IPS DF 19.7 (cell line): ENCODE data around the gene SORBS2.

Experiments
- DNase-seq: peaks from one replicate; pipeline ENCODE4 v3.0.0-alpha.2; 2013; ENCODE audit warnings: low read depth, low spot score

SORBS2 gene

DNA sequence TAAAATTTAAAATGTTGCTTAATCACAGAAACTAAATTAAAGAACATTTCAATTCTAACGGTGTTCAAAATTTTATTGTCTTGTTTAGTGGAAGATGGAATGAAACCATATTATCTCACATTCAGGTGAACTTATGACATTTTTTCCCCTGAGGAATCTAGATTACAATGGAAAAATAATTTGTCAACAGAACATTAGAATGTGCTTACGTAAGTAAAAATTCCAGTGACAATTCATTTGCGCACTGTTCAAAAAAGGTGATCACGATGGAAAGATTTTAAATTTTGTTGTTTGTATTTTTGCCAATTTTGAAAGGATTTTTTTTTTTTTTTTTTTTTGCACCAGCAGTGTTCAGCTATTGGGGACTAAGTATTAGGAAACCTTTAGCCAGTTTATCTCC is 23.3 kb upstream of the SORBS2 start:
- DNase-seq = no peak

DNA sequence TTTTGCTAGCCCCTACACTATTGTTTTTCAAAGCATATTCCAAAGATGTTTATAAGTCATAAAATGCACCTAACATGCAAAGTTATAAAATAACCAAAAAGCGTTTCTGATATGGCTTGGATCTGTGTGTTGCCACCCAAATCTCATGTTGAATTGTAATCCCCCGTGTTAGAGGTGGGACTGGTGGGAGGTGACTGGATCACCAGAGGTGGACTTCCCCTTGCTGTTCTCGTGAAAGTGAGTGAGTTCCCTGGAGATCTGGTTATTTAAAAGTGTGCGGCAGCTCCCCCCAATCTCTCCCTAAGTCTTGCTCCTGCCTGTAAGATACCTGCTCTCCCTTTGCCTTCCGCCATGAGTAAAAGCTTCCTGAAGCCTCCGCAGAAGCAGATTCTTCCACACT is 22.8 kb upstream of the SORBS2 start:
- no peak for DNase-seq

DNA sequence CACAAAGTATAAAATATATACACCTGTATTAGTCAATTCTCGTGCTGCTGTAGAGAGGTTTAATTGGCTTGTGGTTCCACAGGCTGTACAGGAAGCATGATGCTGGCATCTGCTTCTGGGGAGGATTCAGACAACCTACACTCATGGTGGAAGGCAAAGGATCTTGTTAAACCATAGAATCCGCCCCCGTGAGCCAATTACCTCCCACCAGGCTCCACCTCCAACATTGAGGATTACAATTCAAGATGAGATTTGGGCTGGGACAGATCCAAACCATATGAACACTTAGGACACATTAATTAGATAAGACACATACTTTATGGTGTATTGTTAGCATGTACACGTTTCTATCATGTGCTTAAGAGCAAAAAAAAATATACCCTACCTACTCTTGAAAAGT is 22.1 kb upstream of the SORBS2 start:
- no peak for DNase-seq

DNA sequence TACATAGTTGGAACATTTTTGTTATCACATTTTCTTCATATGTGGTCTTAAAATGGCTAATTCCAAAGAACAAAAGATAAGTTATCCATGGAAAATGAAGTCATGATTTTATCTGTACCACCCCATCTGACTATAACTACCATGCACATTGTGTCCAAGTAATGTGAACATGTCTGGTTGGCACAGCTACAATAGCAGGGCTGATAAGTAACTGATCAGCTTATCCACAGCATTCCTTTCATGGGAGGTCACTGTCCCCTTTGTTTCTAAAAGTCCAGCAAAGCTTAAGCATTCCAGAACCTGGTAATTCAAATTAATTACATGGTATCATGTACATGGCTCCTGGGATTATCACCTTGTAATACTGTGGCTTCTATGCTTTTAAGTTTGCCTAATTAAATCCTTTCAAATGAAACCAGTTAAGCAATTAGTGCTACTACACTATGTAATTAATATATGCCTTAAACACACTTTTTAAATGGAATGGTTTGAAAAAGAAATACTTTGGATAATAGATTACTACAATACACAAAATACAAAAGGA is 21.1 kb upstream of the SORBS2 start:
- DNase-seq = no peak

DNA sequence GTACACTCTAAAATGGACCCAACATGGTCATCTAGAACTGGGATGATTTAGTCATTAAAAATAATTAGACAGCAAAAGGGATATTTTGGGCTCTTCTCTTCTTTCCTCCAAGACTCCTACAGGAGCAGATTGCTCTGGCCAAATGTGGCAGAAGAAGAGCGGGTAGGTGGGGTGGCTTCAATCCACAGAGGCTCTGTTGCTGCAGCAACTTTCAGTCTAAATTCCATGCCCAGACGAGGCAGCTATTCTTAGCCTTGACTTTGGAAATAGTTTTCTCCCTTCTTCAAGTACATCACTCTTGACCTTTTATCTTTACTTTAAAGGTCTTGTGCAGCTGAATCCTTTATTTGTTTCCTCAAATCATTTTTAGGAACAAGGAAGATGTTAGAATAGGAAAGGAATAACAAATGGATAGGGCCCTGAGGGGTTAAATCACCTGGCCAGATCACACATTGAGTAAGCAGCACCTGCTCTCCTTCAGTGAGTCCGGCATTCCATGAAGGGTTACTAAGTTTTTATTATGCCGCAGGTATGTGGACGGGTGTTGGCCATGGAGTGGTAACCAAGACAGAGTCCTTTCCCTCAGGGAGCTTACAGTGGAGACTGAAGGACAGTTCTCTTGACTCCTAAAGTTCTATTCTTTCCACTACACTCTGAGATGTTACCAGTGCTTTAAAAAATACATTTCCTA is 19.3 kb upstream of the SORBS2 start:
- DNase-seq = no peak

DNA sequence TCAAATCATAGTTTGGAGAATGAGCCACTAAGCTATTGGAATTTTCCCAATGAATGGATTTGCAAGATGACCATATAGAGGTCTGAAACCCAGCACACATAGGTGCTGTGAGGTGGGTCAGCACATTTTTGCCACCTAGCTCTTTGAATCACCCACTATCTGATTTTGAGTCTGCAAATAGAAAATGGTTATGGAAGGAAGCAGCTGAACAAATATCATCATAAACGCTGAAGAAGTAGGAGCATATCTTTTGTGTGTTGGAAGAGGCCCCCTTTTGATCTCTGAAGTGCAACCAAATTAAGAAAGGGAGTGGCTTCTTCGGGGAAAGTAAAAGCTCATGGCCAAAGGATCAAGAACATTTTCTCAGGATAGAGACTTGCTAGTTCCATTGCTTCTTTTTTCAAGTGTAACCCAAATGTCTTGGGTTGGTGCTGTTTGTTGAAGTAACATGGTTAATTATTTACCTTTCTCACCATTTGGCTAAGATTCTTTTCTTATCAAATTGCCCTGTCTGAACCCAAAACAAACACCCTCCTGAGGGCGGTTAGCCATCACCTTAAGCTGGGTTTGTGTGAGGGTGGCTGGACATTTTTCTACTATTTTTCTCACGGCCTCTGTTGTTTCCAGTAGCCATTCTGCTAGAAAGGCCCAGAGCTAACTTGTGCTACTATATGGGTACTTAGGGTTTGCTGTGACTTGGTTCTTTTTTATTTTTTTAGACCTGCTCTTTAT is 18.4 kb upstream of the SORBS2 start:
- DNase-seq = no peak

DNA sequence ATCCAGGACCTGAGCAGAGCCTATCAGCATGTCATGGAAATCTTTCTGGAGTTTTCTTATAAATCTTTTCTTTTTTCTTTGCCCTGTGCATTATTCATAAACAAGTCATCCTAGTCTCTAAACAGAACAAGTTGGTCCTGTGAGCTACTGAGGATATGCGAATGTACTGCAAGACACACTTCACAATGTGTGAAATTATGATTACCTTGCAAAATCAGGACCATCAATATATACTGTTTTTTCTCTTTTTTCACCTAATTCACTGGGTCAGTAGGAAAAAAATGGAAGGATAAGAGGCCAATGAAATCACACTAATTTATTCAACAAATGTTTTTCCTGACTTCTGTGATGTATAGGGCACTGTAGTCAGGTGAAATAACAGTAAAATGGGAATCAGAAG is 14.4 kb upstream of the SORBS2 start:
- DNase-seq = no peak

DNA sequence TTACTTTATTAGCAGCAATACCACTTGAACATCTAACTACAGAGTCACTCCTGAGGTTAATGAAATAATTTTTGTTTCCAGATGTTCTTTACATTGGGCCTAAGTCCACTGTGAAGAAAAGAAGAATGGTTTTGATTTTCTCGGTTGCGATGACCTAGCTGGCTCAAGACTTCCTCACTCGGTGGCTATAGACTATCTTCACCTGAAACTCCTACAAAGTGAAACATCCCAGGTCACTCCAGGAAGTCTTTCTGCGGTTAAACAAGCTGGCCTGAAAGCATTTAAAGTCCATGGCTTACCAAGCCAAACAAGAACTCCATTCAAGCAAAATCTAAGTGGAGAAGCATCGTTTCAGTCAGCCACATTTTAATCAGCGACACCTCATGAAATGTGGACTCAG is 13.7 kb upstream of the SORBS2 start:
- DNase-seq = no peak

DNA sequence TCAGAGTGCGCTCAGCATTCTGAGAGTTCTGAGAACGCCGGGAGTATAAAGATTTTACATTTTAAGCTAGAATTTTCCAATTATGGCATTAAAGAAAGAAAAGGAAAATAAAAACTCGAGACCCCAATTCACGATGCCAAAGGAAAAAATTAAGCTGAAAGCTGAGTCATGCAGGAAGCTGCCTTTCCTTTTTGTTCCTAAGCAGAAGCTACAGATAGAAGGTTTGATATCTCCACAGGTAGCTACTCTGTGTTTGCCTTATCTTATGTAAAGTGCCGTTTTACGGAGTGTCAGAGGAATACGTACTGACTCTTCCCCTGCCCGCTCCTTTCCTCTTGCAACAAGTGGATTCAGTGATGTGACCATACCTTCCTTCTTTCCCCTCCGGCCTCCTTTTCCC is 10.8 kb upstream of the SORBS2 start:
- no peak for DNase-seq

DNA sequence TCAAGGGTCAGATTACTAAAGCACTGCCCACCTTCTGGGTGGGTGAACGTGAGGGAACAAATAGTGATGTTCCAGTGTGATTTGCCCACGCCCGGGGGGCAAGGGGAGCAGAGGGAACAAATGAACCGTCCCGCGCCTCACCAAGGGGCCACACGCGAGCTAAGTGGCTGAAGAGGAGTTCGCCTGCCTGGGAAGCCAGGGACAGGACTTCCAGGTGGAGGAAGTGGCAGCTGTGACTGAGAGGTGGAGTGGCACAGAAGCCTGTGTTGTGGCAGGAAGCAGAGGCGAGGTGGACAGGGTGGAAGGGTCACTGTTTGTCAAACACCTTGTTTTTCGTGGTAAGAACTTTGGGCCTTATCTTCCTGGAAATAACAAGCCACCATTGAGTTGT is 9.0 kb upstream of the SORBS2 start:
- no peak for DNase-seq

DNA sequence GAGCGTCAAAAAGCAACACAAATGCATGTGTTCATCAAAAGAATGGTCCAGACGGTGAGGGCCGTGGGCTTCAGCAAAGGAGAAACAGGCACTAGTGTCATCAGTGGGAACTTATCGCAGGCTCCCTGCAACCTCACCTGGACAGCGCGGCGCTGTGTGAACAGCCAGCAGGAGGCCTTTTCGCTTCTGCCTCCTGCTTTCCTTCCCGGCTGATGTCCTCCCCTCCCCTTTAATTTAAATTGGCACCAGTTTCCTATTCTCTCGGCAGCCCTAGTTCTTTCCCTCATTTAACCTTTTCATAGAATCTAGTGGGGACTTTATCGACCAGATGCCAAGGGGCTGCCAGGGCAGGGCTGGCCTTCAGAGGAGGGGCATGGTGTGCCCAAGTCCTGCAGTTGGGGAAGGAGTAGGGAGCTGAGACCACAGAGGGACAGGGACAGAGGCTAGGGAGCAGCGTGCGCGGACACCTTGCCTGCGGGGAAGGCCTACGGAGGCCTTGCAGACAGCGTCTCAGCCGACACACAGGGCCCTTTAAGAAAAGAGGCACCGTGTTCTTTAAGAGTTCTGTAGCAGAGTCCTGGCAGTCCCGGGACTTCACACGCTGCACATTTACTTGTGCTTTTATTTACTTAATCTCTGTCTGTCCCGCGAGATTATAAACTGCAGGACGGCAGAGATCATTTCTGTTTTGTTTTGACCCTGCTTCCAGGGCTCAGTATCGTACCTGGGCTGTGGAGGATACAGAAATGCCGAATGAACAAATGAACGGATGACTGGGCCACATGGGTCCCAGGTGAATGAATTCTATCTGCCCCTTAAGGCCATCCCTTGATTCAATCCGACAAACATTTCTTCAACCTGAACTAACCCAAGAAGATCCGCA is 8.4 kb upstream of the SORBS2 start:
- no peak for DNase-seq

DNA sequence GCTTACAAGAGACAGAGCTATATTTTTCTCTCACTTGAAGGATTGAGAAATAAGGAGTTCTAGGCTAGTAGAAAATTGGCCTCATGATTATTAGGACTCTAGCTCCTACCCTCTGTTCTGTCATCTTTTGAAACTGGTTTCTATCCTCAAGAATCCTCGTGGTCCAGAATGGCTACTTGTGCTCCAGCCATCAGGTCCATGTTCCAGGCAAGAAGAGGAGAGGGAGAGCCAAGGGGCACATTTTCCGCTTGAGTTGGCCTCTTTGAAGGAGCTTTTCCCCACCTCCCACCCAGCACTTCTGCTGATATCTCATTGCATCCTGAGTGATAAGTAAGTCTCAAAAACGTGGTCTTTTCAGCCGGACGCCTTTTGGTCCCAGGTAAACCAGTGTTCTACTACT is 7.2 kb upstream of the SORBS2 start:
- DNase-seq = no peak

DNA sequence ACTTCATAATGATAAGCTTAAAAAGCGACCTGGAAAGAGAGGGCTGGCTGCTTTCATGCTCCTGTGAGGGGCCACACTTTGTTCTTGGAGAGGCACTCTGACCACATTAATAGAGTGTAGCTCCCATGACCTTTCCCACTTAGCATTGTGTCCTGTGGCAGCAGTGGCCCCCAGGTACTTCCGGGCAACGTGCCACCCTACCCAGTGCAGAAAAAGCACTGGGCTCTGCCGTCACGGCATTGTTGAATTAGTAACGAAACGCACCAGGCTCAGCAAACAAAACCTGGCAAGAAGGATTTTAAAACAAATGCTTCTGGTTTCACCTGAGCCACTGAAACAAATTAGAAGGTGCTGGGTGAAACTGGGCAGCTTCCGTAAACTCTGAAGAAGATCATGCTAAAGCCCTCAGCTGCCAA is 5.4 kb upstream of the SORBS2 start:
- DNase-seq = no peak

DNA sequence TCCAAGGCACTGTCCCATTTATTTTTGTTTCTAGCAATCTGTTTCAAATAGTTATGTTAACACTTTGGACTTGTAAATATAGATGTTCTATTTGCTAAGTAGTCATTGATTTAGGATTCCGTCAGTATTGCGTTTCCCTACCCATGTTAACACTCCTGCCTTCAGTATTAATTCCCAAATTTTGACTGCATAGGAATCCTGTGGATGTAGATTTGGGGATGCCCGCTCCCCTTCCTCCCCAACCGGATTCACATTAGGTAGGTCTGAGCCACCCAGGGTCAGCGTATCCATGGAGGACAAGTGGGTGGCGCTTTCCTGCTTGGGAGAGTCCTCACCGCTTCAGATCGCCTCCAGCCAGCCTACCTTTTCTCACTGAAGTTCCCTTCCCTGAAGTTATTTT is 1.1 kb upstream of the SORBS2 start:
- no peak for DNase-seq

DNA sequence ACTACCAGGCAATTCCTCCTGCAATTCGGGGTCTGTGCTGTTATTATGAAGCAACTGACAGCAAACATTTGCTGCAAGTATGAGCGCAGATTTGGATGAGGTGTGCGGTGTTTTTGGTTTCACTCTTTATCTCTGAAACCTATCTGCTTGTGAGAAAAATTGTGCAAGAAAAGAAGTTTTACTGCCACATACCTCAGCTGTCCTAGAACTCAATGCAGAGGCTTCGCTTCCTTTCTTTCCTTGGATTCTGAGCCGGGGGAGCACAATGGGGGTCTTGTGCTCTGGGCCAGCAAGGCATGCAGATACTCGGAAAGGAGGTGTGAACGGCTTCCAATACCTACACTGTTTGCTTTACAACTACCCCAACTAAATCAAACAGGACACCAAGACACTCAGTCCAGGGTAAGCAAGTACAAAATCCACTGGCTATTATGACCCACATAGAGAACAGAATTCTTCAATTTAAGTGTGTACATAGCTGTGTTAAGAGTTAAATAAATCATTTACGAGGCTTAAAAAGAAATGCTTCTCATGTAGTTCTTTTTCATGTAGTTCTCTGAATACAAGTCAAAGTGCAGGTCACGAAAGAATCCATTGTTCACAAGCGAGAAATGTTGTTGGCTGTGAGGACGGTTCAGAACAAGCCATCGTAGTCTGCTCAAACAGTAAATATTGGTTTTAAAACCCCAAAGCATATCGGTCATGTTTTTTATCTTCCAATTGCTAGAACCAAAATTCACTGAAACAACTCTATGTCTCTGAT is 1.1 kb downstream of the SORBS2 start:
- DNase-seq = no peak

DNA sequence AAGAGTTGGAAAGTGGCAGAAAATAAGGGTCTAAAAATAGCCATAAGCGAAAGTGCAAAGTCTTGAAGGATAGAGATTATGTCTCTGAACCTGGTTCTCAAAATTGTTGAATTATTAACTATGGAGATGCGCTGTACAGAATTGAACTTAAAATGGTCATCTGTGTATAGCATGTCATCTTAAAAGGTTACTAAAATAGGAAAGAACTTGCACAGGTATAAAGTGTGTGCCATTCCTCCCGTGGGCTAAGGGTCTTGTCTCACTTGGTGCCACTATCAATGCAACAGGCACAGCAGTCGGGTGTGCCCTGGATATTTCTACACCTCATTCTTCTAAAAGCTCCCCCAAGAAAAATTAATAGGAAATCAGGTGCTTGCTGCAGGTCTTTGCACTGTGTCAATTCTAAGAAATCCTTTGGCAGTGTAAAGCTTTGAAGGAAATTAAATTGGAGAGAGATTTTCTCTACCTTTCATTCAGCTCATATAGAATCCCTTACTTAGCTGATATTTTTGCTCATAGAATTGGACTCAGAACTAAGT is 2.4 kb downstream of the SORBS2 start:
- no peak for DNase-seq

DNA sequence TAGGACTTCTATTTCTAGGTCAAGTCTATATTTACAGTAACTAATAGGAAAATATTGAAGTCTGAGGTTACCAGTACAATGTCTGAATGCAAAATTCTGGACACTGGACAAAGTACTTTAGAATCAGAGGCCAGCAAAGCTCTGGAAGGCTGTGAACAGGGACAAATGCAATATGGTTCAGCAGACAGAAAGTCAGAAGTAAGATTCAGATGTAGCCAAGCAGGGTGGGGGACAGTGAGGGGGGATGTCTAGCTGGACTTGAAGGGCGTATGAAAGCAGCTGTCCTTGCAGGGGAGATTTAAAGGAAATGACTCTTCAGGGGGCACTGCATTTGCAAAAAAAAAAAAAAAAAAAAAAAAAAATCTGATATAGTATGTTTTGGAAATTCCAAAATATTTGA is 2.9 kb downstream of the SORBS2 start:
- DNase-seq = no peak

DNA sequence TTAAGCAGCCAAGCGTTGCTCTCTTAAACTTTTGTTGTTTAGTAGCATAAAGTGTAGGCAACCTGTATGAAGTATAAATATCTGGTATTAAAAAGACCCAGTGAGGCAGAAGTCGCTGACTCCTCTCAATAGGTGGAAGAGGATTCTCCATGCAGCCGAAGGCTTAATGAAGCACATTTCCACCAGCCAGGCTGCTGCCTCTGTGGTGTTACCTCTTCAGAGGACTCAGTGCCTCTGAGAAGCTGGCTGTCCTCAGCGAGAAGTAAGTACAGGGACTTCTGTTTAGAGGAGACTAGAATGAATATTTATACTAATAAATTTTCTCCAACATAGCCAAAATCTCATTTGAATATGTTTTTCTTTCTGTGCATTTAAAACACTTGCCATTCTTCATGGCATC is 6.0 kb downstream of the SORBS2 start:
- DNase-seq = no peak

DNA sequence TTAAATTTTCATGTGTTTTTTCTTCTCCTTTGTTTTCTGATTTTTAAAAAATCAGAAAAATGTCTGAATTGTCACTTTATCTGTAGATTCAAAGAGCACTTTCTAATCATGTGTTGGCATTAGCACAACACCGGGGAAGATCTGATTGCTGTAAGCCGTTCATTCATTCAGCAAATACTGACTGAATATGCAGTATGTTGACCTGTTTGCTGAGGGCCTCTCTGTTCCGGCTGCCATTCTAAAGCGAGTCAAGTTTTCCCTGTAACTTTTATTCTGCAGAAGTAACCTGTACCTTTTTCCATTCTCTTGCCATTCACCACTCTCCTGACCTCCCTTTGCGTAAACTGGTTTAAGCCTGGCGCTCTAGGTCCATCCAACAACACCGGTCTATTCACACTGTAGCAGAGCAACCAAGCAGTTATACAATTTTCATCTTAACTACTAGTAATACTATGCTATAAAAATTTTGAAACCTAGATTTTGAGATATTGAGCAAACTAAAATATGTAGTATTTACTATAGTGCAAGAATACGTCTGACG is 6.7 kb downstream of the SORBS2 start:
- DNase-seq = no peak

DNA sequence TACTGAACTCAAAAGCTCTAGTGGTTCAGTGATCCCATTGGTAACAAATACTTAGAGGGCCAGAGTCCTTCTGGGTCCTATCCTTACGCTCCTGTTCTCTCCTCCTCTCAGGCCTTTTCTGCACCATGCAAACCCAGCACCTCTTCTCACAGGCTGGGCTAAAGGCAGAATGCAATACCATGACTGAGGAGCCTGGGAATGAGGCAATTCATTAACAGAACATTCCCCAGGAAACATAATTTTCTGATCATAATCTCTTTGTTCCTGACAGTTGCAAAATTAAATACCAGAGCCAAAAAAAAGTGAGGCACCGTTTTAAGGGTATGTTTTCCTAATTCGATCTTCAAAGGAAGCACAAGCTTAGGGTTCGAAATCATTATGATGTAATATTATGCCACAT is 9.0 kb downstream of the SORBS2 start:
- no peak for DNase-seq

DNA sequence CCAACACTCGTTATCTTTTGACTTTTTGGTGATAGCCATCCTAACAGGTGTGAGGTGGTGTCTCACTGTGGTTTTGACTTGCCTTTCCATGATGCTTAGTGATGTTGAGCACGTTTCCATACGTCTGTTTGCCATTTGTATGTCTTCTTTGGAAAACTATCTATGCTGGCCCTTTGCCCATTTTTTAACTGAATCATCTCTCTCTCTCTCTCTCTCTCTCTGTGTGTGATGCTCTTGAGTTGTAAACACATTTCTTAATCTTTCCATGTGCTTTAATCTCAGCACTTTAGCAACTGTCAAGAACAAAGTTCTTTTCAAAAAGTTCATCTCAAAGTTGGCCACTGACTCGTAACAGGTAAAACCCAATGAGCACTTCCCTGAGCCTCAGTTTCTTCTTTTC is 10.5 kb downstream of the SORBS2 start:
- no peak for DNase-seq
